GM12892 (cell line): ENCODE results near the gene TMEM179.

Source experiments
- POLR2A ChIP-seq: IDR thresholded peaks from 2 replicates; pipeline ENCODE4 v1.6.1; 2011; ENCODE audit warnings: low read depth, low read length, control low read depth
- POLR2AphosphoS5 ChIP-seq: IDR thresholded peaks from 2 replicates; pipeline ENCODE4 v1.6.1; 2011; ENCODE audit warnings: low read depth, low read length, control low read depth
- TAF1 ChIP-seq: IDR thresholded peaks from 2 replicates; pipeline ENCODE4 v1.6.1; 2011; ENCODE audit warnings: low read depth, mild to moderate bottlenecking, control low read depth, low read length, borderline replicate concordance

- TF ChIP-seq POLR2A (no peak), TAF1 (no peak), POLR2AphosphoS5 (no peak)
These were observed 17.5 kb downstream of the TMEM179 start for GRCh38 chr14:104586832-104587620.
